Right hindlimb (tissue), 1 donor: ENCODE measurements around the gene MTG1.

Source experiments
- DNase-seq: peaks from one replicate; pipeline ENCODE4 v3.0.0-alpha.2; 2018

Gene MTG1

DNA sequence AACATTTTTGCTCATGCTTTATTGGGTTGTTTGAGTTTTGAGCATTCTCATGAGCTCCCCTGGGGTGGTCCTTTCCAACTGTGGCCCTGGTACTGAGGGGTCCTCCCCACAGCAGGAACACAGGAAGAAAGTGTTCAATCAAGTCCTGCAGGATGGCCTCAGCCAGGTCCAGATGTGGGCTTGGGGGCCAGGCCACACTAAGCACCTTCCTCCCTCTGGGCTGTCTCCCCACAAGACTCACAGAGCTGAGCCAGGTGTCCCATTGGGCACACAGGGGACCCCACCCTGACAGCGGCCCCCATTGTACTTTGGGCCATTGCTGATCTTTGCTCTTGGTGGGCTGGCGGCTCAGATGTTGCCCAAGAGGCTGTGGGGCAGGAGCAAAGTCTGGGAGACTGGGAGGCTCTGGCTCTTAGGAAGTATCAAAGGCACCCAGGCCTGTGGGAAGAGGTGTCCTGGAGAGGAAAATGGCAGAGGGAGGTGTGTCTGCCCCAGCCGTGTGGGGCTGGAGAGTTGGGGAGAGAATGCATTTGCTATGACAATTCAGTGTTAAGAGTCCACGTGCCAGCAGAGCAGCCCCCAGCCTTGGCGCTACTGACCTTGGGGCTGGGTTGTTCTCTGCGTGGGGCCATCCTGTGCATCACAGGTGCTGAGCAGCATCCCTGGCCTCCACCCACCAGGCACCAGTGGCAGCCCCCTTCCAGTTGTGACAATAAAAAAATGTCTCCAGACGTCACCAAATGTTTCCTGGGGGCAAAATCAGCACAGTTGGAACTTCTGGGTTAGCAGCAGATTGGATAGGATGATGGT lies 77.5 kb downstream of the MTG1 start:
- DNase-seq = no peak
